ENCODE data around the gene PAX1. TPM values are rescaled to one million over a fixed set of nuclear protein-coding genes. Genes with fewer than 3 reads are reported as not detected.

PAX1 gene
- total and polyA plus RNA-seq, 2 experiments from 2014 or later, result 0.14 TPM; not detected in 1

GRCh38 chr20:21741266-21741665, 35.8 kb downstream of the PAX1 start (continued):
- no peak for TF ChIP-seq REST (IDR thresholded peaks at IDR 0.05; ENCODE audit: unreplicated experiment)
- no peak for TF ChIP-seq EZH2phosphoT487 (IDR thresholded peaks at IDR 0.05; ENCODE audit: unreplicated experiment)
- TF ChIP-seq NANOG (IDR thresholded peaks at IDR 0.05; ENCODE audit: borderline replicate concordance), result no peak
- no peak for TF ChIP-seq POLR2AphosphoS5 (IDR thresholded peaks at IDR 0.05; ENCODE audit: low read depth)
- TF ChIP-seq ETS1 (IDR thresholded peaks at IDR 0.05), result no peak
- no peak for TF ChIP-seq JUNB (IDR thresholded peaks at IDR 0.05; ENCODE audit: unreplicated experiment)
- TF ChIP-seq CTCF (conservative IDR thresholded peaks at IDR 0.05; ENCODE audit: low read depth in 2 of 2), result no peak

GRCh38 chr20:21762646-21763045, 57.2 kb downstream of the PAX1 start:
- ATAC-seq, result no peak
- Mint-ChIP-seq H3K27me3 (ENCODE audit: insufficient read depth, low read depth, poor library complexity) (peaks cover 7% of the 10 kb centered on the region), H3K4me1 (peaks cover under 1% of the 10 kb centered on the region; the same call in 1 of the 3 replicates), H3K9me3 (no peaks in the 10 kb centered on the region), H3K4me3 (no peak overlapping the region), H3K27ac (no peak overlapping the region), H3K36me3 (ENCODE audit: low read depth) (no peaks in the 10 kb centered on the region)
- Histone ChIP-seq H3K27me3 (ENCODE audit: insufficient read depth) (peaks cover 9% of the 10 kb centered on the region), H2AFZ (no peak overlapping the region), H3K4me1 (ENCODE audit: insufficient read depth) (no peaks in the 10 kb centered on the region), H3K9me2 (ENCODE audit: insufficient read depth) (peaks cover 4% of the 10 kb centered on the region; the same call in 1 of the 2 replicates), H3K36me3 (ENCODE audit: insufficient read depth) (no peaks in the 10 kb centered on the region), H3F3A (replicated peaks; ENCODE audit: low read depth) (no peaks in the 10 kb centered on the region), H4K20me1 (replicated peaks; ENCODE audit: insufficient read depth) (no peaks in the 10 kb centered on the region), H3K27ac (ENCODE audit: low read depth) (no peak overlapping the region), H3K4me2 (no peak overlapping the region), H3K79me2 (replicated peaks; ENCODE audit: insufficient read depth) (no peaks in the 10 kb centered on the region), H3K4me3 (no peak overlapping the region)
- DNase-seq (ENCODE audit: low spot score), result no peak
- TF ChIP-seq ETS1 (IDR thresholded peaks at IDR 0.05) (no peak), STAT1 (IDR thresholded peaks at IDR 0.05; ENCODE audit: unreplicated experiment) (no peak), REST (IDR thresholded peaks at IDR 0.05; ENCODE audit: unreplicated experiment) (no peak), NANOG (IDR thresholded peaks at IDR 0.05; ENCODE audit: borderline replicate concordance) (no peak), POLR2AphosphoS5 (IDR thresholded peaks at IDR 0.05; ENCODE audit: low read depth) (no peak), EZH2phosphoT487 (IDR thresholded peaks at IDR 0.05; ENCODE audit: unreplicated experiment) (no peak), JUNB (IDR thresholded peaks at IDR 0.05; ENCODE audit: unreplicated experiment) (no peak), CTCF (conservative IDR thresholded peaks at IDR 0.05; ENCODE audit: low read depth in 2 of 2) (no peak), CREB1 (CRISPR knock-in tag; IDR thresholded peaks at IDR 0.05; ENCODE audit: low read depth) (no peak)

Measured in GM23338 (cell line).